ENCODE results near the gene SCAP. TPM values are rescaled to one million over a fixed set of nuclear protein-coding genes. Genes with fewer than 3 reads are reported as not detected.

SCAP gene
- total and polyA plus RNA-seq, 2 experiments from 2014 or later: 35.5 to 141 TPM

DNA sequence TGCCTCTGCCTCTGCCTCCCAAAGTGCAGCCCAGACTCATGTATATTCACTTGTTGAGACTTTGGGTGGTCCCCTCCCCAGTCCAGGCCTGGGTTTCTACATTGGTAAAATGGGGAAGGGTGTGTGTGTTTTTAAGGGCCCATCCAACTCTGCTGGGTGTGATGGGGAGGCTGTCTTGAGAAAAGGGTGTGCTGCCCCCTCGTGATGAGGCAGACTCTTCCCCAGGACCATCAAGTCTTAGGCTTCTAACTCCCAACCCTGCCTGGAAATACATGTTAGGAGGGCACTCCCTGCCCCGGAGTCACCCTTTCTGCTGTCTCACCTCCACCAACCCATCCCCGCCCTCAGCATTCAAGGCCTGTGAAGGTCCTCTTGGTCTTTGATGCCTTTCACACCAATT lies 99.3 kb downstream of the SCAP start:
- TF ChIP-seq JUNB (IDR thresholded peaks at IDR 0.05; ENCODE audit: unreplicated experiment): no peak
- TF ChIP-seq STAT1 (IDR thresholded peaks at IDR 0.05; ENCODE audit: unreplicated experiment): no peak
- TF ChIP-seq, protein P1, sequence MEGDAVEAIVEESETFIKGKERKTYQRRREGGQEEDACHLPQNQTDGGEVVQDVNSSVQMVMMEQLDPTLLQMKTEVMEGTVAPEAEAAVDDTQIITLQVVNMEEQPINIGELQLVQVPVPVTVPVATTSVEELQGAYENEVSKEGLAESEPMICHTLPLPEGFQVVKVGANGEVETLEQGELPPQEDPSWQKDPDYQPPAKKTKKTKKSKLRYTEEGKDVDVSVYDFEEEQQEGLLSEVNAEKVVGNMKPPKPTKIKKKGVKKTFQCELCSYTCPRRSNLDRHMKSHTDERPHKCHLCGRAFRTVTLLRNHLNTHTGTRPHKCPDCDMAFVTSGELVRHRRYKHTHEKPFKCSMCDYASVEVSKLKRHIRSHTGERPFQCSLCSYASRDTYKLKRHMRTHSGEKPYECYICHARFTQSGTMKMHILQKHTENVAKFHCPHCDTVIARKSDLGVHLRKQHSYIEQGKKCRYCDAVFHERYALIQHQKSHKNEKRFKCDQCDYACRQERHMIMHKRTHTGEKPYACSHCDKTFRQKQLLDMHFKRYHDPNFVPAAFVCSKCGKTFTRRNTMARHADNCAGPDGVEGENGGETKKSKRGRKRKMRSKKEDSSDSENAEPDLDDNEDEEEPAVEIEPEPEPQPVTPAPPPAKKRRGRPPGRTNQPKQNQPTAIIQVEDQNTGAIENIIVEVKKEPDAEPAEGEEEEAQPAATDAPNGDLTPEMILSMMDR (conservative IDR thresholded peaks at IDR 0.05; ENCODE audit: low read depth in 2 of 2): peak; percentile 31 to 65; a peak in 3 of 4 replicates
- no peak for TF ChIP-seq ZNF462 (CRISPR knock-in tag; IDR thresholded peaks at IDR 0.05)
- Histone ChIP-seq H3K27me3 (ENCODE audit: insufficient read depth) (no peaks in the 10 kb centered on the region), H4K20me1 (replicated peaks; ENCODE audit: insufficient read depth) (peaks cover under 1% of the 10 kb centered on the region; the same call in 1 of the 2 replicates), H3K9me2 (ENCODE audit: insufficient read depth) (no peaks in the 10 kb centered on the region), H3K27ac (ENCODE audit: low read depth) (no peak overlapping the region), H2AFZ (no peak overlapping the region), H3K79me2 (replicated peaks; ENCODE audit: insufficient read depth) (0 out of 2 replicates have a peak, but pooled peaks cover 7% of the 10 kb centered on the region), H3K4me2 (no peak overlapping the region), H3F3A (replicated peaks; ENCODE audit: low read depth) (peaks cover 5% of the 10 kb centered on the region; the same call in 1 of the 2 replicates), H3K4me1 (ENCODE audit: insufficient read depth) (peaks cover 4% of the 10 kb centered on the region; the same call in 1 of the 2 replicates), H3K36me3 (ENCODE audit: insufficient read depth) (no peaks in the 10 kb centered on the region), H3K4me3 (no peak overlapping the region)
- Mint-ChIP-seq H3K4me3 (no peak overlapping the region), H3K4me1 (peaks cover 12% of the 10 kb centered on the region), H3K9me3 (no peaks in the 10 kb centered on the region), H3K27ac (no peak overlapping the region), H3K27me3 (ENCODE audit: insufficient read depth, low read depth, poor library complexity) (peaks cover 14% of the 10 kb centered on the region), H3K36me3 (ENCODE audit: low read depth) (no peaks in the 10 kb centered on the region)
- no peak for ATAC-seq
- DNase-seq (ENCODE audit: low spot score): peak; percentile 32
